HEK293T (cell line): ENCODE results near the gene MPZL1.

Experiments used
- FOXA1 ChIP-seq: fragments of 450-650 bp; IDR thresholded peaks from 2 replicates; pipeline ENCODE4 v1.6.1; 2016; ENCODE audit warnings: mild to moderate bottlenecking
- SP1 ChIP-seq: fragments of 450-650 bp; IDR thresholded peaks from 2 replicates; pipeline ENCODE4 v1.6.1; 2017

DNA sequence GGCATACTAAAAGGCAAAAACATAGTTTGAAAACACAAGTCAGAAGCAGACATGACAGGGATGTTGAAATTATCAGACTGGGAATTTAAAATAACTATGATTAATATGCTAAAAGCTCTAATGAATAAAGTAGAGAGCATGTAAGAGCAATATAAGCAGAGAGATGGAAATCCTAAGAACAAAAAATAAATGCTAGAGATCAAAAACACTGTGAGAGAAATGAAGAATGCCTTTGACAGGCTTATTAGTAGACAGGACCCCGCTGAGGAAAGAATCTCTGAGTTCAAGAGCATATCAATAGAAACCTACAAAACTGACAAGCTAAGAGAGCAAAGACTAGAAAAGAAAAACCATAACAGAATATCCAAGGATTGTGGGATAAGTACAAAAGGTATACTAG lies 93.9 kb downstream of the MPZL1 start:
- TF ChIP-seq FOXA1 (no peak), SP1 (no peak)
